IMR-90 (cell line): ENCODE measurements around the gene TFE3.

Experiments used
- BHLHE40 ChIP-seq: fragments of 150-350 bp; IDR thresholded peaks from 2 replicates; pipeline ENCODE4 v1.6.1; 2016; ENCODE audit warnings: mild to moderate bottlenecking, low read depth, low read length
- CEBPB ChIP-seq: IDR thresholded peaks from 2 replicates; pipeline ENCODE4 v1.6.1; 2012; ENCODE audit warnings: low read depth, low read length, improper control_type of control experiment
- CHD1 ChIP-seq: IDR thresholded peaks from 2 replicates; pipeline ENCODE4 v1.6.1; 2012; ENCODE audit warnings: low read depth, low read length, improper control_type of control experiment
- FOS ChIP-seq: fragments of 150-350 bp; IDR thresholded peaks from 2 replicates; pipeline ENCODE4 v1.6.1; 2016; ENCODE audit warnings: low read depth, low read length
- MAZ ChIP-seq: IDR thresholded peaks from 2 replicates; pipeline ENCODE4 v1.6.1; 2012; ENCODE audit warnings: low read depth, mild to moderate bottlenecking, low read length, improper control_type of control experiment, moderate library complexity, borderline replicate concordance
- MXI1 ChIP-seq: IDR thresholded peaks from 2 replicates; pipeline ENCODE4 v1.6.1; 2012; ENCODE audit warnings: low read depth, mild to moderate bottlenecking, low read length, moderate library complexity, borderline replicate concordance
- POLR2A ChIP-seq: IDR thresholded peaks from 2 replicates; pipeline ENCODE4 v1.6.1; 2012; ENCODE audit warnings: mild to moderate bottlenecking, low read depth, low read length
- RAD21 ChIP-seq: IDR thresholded peaks from 2 replicates; pipeline ENCODE4 v1.6.1; 2012; ENCODE audit warnings: low read length, improper control_type of control experiment
- RCOR1 ChIP-seq: IDR thresholded peaks from 2 replicates; pipeline ENCODE4 v1.6.1; 2012; ENCODE audit warnings: mild to moderate bottlenecking, low read length, improper control_type of control experiment; ENCODE audit not compliant: insufficient replicate concordance
- RFX5 ChIP-seq: IDR thresholded peaks from 2 replicates; pipeline ENCODE4 v1.8.0; 2012; ENCODE audit warnings: low read depth, mild to moderate bottlenecking, low read length, moderate library complexity
- SMC3 ChIP-seq: fragments of 150-350 bp; IDR thresholded peaks from 2 replicates; pipeline ENCODE4 v1.6.1; 2016; ENCODE audit warnings: low read depth, mild to moderate bottlenecking, antibody characterized with exemption, low read length, moderate library complexity
- TF ChIP-seq, protein P1 (sequence below): conservative IDR thresholded peaks from 2 replicates; pipeline ENCODE4 v1.5.1; 2012; ENCODE audit warnings: mild to moderate bottlenecking, low read depth, low read length, improper control_type of control experiment
- TF ChIP-seq, protein P2 (sequence below): fragments of 150-350 bp; IDR thresholded peaks from 2 replicates; pipeline ENCODE4 v1.6.1; 2016; ENCODE audit warnings: low read depth, mild to moderate bottlenecking, low read length, moderate library complexity, borderline replicate concordance

- TF ChIP-seq RAD21 = no peak
- no peak for TF ChIP-seq MAZ
- peak; percentile 45 for TF ChIP-seq CEBPB
- TF ChIP-seq, protein P1, sequence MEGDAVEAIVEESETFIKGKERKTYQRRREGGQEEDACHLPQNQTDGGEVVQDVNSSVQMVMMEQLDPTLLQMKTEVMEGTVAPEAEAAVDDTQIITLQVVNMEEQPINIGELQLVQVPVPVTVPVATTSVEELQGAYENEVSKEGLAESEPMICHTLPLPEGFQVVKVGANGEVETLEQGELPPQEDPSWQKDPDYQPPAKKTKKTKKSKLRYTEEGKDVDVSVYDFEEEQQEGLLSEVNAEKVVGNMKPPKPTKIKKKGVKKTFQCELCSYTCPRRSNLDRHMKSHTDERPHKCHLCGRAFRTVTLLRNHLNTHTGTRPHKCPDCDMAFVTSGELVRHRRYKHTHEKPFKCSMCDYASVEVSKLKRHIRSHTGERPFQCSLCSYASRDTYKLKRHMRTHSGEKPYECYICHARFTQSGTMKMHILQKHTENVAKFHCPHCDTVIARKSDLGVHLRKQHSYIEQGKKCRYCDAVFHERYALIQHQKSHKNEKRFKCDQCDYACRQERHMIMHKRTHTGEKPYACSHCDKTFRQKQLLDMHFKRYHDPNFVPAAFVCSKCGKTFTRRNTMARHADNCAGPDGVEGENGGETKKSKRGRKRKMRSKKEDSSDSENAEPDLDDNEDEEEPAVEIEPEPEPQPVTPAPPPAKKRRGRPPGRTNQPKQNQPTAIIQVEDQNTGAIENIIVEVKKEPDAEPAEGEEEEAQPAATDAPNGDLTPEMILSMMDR = 0 out of 2 replicates have a peak, but pooled peaks have one; percentile 2
- TF ChIP-seq FOS = no peak
- TF ChIP-seq POLR2A = peak; percentile 34; the same call in 1 of the 2 replicates
- no peak for TF ChIP-seq RFX5
- TF ChIP-seq RCOR1 = no peak
- TF ChIP-seq MXI1 = peak; percentile 83
- no peak for TF ChIP-seq BHLHE40
- no peak for TF ChIP-seq SMC3
- no peak for TF ChIP-seq CHD1
- TF ChIP-seq, protein P2, sequence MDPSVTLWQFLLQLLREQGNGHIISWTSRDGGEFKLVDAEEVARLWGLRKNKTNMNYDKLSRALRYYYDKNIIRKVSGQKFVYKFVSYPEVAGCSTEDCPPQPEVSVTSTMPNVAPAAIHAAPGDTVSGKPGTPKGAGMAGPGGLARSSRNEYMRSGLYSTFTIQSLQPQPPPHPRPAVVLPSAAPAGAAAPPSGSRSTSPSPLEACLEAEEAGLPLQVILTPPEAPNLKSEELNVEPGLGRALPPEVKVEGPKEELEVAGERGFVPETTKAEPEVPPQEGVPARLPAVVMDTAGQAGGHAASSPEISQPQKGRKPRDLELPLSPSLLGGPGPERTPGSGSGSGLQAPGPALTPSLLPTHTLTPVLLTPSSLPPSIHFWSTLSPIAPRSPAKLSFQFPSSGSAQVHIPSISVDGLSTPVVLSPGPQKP = no peak
These were observed 1.2 kb downstream of the TFE3 start for GRCh38 chrX:49041744-49042580.
